ENCODE results near the gene ACADM. TPM values are rescaled to one million over a fixed set of nuclear protein-coding genes. Genes with fewer than 3 reads are reported as not detected.

Gene ACADM
- total RNA-seq, 1 donor from 2014 or later, result 85.1 TPM

GRCh38 chr1:75731881-75732280 is 7.4 kb downstream of the ACADM start:
- Histone ChIP-seq H3K27me3 (no peaks in the 10 kb centered on the region), H3K27ac (no peak overlapping the region), H3K79me2 (ENCODE audit: low read depth) (peaks cover 30% of the 10 kb centered on the region), H3K9ac (no peak overlapping the region), H3K36me3 (peaks cover 10% of the 10 kb centered on the region), H3K4me2 (no peak overlapping the region), H2AFZ (replicated peaks) (no peak overlapping the region), H3K4me1 (no peaks in the 10 kb centered on the region), H4K20me1 (ENCODE audit: low read depth) (no peaks in the 10 kb centered on the region), H3F3A (ENCODE audit: low read depth) (no peaks in the 10 kb centered on the region), H3K9me3 (ENCODE audit: low read depth) (no peaks in the 10 kb centered on the region), H3K4me3 (no peak overlapping the region)
- no peak overlapping the region for H3K27ac Mint-ChIP-seq
- H3K27me3 Mint-ChIP-seq (ENCODE audit: insufficient read depth, low read depth), result no peaks in the 10 kb centered on the region
- no peak for DNase-seq (ENCODE audit: low spot score)
- no peak overlapping the region for H3K4me3 Mint-ChIP-seq
- peaks cover 22% of the 10 kb centered on the region for H3K36me3 Mint-ChIP-seq
- H3K4me1 Mint-ChIP-seq, result peaks cover 9% of the 10 kb centered on the region
- TF ChIP-seq CTCF (IDR thresholded peaks at IDR 0.05) (no peak), EZH2 (IDR thresholded peaks at IDR 0.05) (no peak), EZH2phosphoT487 (IDR thresholded peaks at IDR 0.05) (no peak)
- H3K9me3 Mint-ChIP-seq, result no peaks in the 10 kb centered on the region

GRCh38 chr1:75732703-75733102 is 8.2 kb downstream of the ACADM start:
- H3K79me2 ChIP-seq (ENCODE audit: low read depth), result peaks cover 22% of the 10 kb centered on the region
- peaks cover 10% of the 10 kb centered on the region for H3K36me3 ChIP-seq
- no peaks in the 10 kb centered on the region for H4K20me1 ChIP-seq (ENCODE audit: low read depth)
- no peak overlapping the region for H3K4me2 ChIP-seq
- TF ChIP-seq CTCF (IDR thresholded peaks at IDR 0.05), result no peak
- TF ChIP-seq EZH2phosphoT487 (IDR thresholded peaks at IDR 0.05), result no peak
- TF ChIP-seq EZH2 (IDR thresholded peaks at IDR 0.05), result no peak
- no peak overlapping the region for H3K9ac ChIP-seq
- H3K4me1 ChIP-seq, result no peaks in the 10 kb centered on the region
- Mint-ChIP-seq H3K27ac (no peak overlapping the region), H3K36me3 (peaks cover 22% of the 10 kb centered on the region), H3K4me1 (peaks cover 3% of the 10 kb centered on the region), H3K27me3 (ENCODE audit: insufficient read depth, low read depth) (no peaks in the 10 kb centered on the region), H3K4me3 (no peak overlapping the region), H3K9me3 (no peaks in the 10 kb centered on the region)
- no peak overlapping the region for H2AFZ ChIP-seq (replicated peaks)
- no peaks in the 10 kb centered on the region for H3K27me3 ChIP-seq
- H3K9me3 ChIP-seq (ENCODE audit: low read depth), result no peaks in the 10 kb centered on the region
- no peak overlapping the region for H3K4me3 ChIP-seq
- no peaks in the 10 kb centered on the region for H3F3A ChIP-seq (ENCODE audit: low read depth)
- DNase-seq (ENCODE audit: low spot score), result no peak
- no peak overlapping the region for H3K27ac ChIP-seq

GRCh38 chr1:75733661-75734060 is 9.2 kb downstream of the ACADM start:
- Mint-ChIP-seq H3K4me1 (peaks cover 2% of the 10 kb centered on the region), H3K9me3 (no peaks in the 10 kb centered on the region), H3K27ac (no peak overlapping the region), H3K27me3 (ENCODE audit: insufficient read depth, low read depth) (no peaks in the 10 kb centered on the region), H3K4me3 (no peak overlapping the region), H3K36me3 (peaks cover 24% of the 10 kb centered on the region)
- Histone ChIP-seq H3K36me3 (peaks cover 10% of the 10 kb centered on the region), H3K79me2 (ENCODE audit: low read depth) (peaks cover 12% of the 10 kb centered on the region), H2AFZ (replicated peaks) (no peak overlapping the region), H3K4me3 (no peak overlapping the region), H3F3A (ENCODE audit: low read depth) (no peaks in the 10 kb centered on the region), H3K4me2 (no peak overlapping the region), H4K20me1 (ENCODE audit: low read depth) (no peaks in the 10 kb centered on the region), H3K4me1 (no peaks in the 10 kb centered on the region), H3K9me3 (ENCODE audit: low read depth) (no peaks in the 10 kb centered on the region), H3K27ac (no peak overlapping the region), H3K9ac (no peak overlapping the region), H3K27me3 (no peaks in the 10 kb centered on the region)
- TF ChIP-seq EZH2phosphoT487 (IDR thresholded peaks at IDR 0.05) (no peak), CTCF (IDR thresholded peaks at IDR 0.05) (no peak), EZH2 (IDR thresholded peaks at IDR 0.05) (no peak)
- DNase-seq (ENCODE audit: low spot score), result no peak

All from neural progenitor cell (in vitro differentiated cells).